ENCODE data around the gene CDKN1C. TPM values are rescaled to one million over a fixed set of nuclear protein-coding genes. Genes with fewer than 3 reads are reported as not detected.

The CDKN1C gene
- total and polyA plus RNA-seq, 2 experiments from 2014 or later = 470 to 526 TPM

DNA sequence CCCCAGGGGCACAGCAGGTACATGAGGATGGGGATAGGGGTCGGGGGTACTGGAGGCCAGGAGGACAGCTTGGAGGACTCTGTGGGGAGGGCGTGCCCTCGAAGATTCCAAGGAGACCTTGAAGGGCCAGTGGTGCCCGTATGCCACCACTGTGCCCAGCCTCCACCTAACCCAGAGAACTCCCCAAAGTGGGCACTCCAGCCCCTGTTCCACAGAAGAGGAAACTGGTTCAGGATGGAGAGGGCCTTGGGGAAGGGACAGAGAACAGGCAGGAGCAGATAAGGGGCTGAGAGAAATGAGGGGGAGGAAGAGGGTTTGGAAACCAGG is 45.8 kb upstream of the CDKN1C start:
- Histone ChIP-seq H3K4me1 (ENCODE audit: insufficient read depth) (peaks cover 16% of the 10 kb centered on the region), H2AFZ (no peak overlapping the region), H3K27me3 (peaks cover 26% of the 10 kb centered on the region), H3K4me3 (no peak overlapping the region), H3K9me2 (replicated peaks; ENCODE audit: insufficient read depth) (no peaks in the 10 kb centered on the region), H3K9me3 (ENCODE audit: low read depth) (no peaks in the 10 kb centered on the region), H3K36me3 (replicated peaks; ENCODE audit: insufficient read depth, low read depth) (no peaks in the 10 kb centered on the region), H4K20me1 (ENCODE audit: insufficient read depth, poor library complexity, severe bottlenecking) (no peaks in the 10 kb centered on the region), H3K27ac (no peak overlapping the region), H3K4me2 (no peak overlapping the region), H3K79me2 (no peaks in the 10 kb centered on the region)
- DNase-seq (ENCODE audit: low spot score) = no peak
- no peak for TF ChIP-seq EZH2 (IDR thresholded peaks at IDR 0.05; ENCODE audit: borderline replicate concordance)
- TF ChIP-seq, protein P1, sequence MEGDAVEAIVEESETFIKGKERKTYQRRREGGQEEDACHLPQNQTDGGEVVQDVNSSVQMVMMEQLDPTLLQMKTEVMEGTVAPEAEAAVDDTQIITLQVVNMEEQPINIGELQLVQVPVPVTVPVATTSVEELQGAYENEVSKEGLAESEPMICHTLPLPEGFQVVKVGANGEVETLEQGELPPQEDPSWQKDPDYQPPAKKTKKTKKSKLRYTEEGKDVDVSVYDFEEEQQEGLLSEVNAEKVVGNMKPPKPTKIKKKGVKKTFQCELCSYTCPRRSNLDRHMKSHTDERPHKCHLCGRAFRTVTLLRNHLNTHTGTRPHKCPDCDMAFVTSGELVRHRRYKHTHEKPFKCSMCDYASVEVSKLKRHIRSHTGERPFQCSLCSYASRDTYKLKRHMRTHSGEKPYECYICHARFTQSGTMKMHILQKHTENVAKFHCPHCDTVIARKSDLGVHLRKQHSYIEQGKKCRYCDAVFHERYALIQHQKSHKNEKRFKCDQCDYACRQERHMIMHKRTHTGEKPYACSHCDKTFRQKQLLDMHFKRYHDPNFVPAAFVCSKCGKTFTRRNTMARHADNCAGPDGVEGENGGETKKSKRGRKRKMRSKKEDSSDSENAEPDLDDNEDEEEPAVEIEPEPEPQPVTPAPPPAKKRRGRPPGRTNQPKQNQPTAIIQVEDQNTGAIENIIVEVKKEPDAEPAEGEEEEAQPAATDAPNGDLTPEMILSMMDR (IDR thresholded peaks at IDR 0.05; ENCODE audit: poor library complexity) = no peak
- TF ChIP-seq EZH2phosphoT487 (IDR thresholded peaks at IDR 0.05; ENCODE audit: low read depth, severe bottlenecking, unreplicated experiment) = no peak
- 85% methylated on average over 4 of the region's 4 CpGs for WGBS (ENCODE audit: low lambda C conversion rate, missing lambda C conversion rate)

DNA sequence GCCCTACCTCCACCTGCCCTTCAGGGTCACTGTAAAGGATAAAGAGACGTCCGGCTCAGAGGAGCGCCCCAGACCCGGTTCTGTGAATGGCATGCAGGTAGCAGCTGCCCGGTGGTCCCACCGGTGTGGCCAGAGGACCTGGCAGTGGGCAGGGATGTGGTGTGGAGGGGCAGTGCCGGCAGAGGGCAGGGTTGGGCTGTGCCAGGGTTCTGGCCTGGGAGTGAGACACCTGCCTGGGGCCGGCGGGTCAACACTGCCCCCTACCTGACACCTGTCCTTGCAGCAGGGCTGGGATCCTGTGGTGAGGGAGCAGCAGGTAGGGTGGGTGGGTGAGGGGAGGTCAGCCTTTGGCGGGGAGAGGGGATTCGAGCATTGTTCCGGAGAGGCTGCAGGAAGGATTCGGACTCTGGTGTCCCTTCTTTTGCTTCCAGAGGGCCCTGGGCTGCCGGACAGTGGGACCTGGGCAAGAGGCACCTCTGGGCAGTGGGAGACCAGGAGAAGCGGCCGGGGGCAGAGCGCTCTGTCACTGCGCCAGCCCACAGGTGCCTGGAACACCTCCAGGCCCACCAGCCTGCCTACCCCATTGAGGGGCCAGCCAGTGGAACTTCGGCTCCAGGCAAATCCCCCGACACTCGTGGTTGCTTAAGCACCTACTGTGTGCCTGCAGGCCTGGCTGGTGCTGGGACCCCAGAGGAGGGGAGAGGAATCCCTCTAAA is 45.3 kb upstream of the CDKN1C start:
- no peaks in the 10 kb centered on the region for H4K20me1 ChIP-seq (ENCODE audit: insufficient read depth, poor library complexity, severe bottlenecking)
- 44% methylated on average over 14 of the region's 21 CpGs for WGBS (ENCODE audit: low lambda C conversion rate, missing lambda C conversion rate)
- H3K4me2 ChIP-seq = peak overlapping the region; percentile 88
- H3K4me1 ChIP-seq (ENCODE audit: insufficient read depth) = peaks cover 16% of the 10 kb centered on the region
- H3K27ac ChIP-seq = peak overlapping the region; percentile 94
- no peaks in the 10 kb centered on the region for H3K9me2 ChIP-seq (replicated peaks; ENCODE audit: insufficient read depth)
- no peak overlapping the region for H3K4me3 ChIP-seq
- TF ChIP-seq EZH2 (IDR thresholded peaks at IDR 0.05; ENCODE audit: borderline replicate concordance) (no peak), EZH2phosphoT487 (IDR thresholded peaks at IDR 0.05; ENCODE audit: low read depth, severe bottlenecking, unreplicated experiment) (no peak)
- TF ChIP-seq, protein P1 (IDR thresholded peaks at IDR 0.05; ENCODE audit: poor library complexity) = peak; percentile 56
- peak overlapping the region; percentile 18 for H2AFZ ChIP-seq
- H3K79me2 ChIP-seq = no peaks in the 10 kb centered on the region
- H3K9me3 ChIP-seq (ENCODE audit: low read depth) = no peaks in the 10 kb centered on the region
- peak; percentile 90 for DNase-seq (ENCODE audit: low spot score)
- peaks cover 26% of the 10 kb centered on the region for H3K27me3 ChIP-seq
- H3K36me3 ChIP-seq (replicated peaks; ENCODE audit: insufficient read depth, low read depth) = no peaks in the 10 kb centered on the region

DNA sequence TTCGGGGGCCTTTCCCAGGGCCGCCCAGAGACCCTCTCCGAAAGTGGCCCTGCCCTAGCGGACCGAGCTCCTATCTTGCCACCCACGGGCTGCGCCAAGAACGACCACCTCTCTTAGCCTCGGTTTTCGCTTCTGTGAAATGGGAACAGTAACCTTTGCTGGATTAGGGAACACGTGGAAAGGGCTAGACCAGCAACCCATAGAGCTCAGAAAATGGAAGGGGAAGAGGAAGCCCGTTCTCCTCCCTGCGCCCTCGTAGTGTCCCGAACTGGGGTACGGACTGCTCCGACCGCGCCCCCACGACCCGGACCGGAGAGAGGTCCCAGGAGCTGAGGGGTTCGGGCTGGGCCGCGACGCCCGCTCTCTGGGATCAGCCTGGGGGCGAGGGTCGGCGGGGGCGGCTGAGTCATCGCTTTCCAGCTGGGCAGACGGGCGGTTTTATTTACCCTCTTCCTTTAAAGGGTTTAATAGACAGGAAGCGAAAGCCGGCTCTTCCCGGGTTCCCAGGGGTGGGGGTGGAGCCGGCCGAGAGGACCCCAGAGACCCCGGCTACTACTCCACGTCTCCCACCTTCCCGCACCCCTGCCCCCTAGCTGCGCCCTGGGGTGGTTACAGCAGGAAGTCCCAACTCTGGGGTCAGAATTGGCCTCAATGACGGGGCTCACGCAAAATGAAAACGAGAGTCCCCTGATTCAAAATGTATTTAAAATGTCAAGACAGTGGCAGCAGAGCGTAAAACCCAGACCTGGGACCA is 44.6 kb upstream of the CDKN1C start:
- 8% methylated on average over 46 of the region's 47 CpGs for WGBS (ENCODE audit: low lambda C conversion rate, missing lambda C conversion rate)
- Histone ChIP-seq H3K27ac (peak overlapping the region; percentile 94), H3K79me2 (no peaks in the 10 kb centered on the region), H3K4me2 (peak overlapping the region; percentile 88), H3K27me3 (peaks cover 26% of the 10 kb centered on the region), H3K9me2 (replicated peaks; ENCODE audit: insufficient read depth) (no peaks in the 10 kb centered on the region), H3K4me3 (peak overlapping the region; percentile 2), H3K9me3 (ENCODE audit: low read depth) (no peaks in the 10 kb centered on the region), H4K20me1 (ENCODE audit: insufficient read depth, poor library complexity, severe bottlenecking) (no peaks in the 10 kb centered on the region), H2AFZ (peak overlapping the region; percentile 18), H3K4me1 (ENCODE audit: insufficient read depth) (peaks cover 16% of the 10 kb centered on the region), H3K36me3 (replicated peaks; ENCODE audit: insufficient read depth, low read depth) (no peaks in the 10 kb centered on the region)
- DNase-seq (ENCODE audit: low spot score) = peak; percentile 84
- TF ChIP-seq EZH2 (IDR thresholded peaks at IDR 0.05; ENCODE audit: borderline replicate concordance) = peak; percentile 27
- TF ChIP-seq, protein P1 (IDR thresholded peaks at IDR 0.05; ENCODE audit: poor library complexity) = no peak

Data from hepatocyte (in vitro differentiated cells).